Endothelial cell (in vitro differentiated cells): ENCODE measurements around the gene MMEL1. TPM values are rescaled to one million over a fixed set of nuclear protein-coding genes. Genes with fewer than 3 reads are reported as not detected.
A peak's percentile ranks its signal among the peaks of the same experiment; 100 is the strongest.

Experiments
- DNase-seq: peaks from one replicate; pipeline ENCODE4 v3.0.0; 2021; ENCODE audit warnings: low spot score
- H3K27ac Mint-ChIP-seq: one replicate; pipeline ENCODE4 v1.8.0; 2021; ENCODE audit warnings: mixed read lengths, inconsistent platforms; ENCODE audit not compliant: unreplicated experiment
- H3K27me3 Mint-ChIP-seq: one replicate; pipeline ENCODE4 v1.8.0; 2021; ENCODE audit warnings: mild to moderate bottlenecking, moderate library complexity, mixed read lengths, inconsistent platforms; ENCODE audit not compliant: unreplicated experiment
- H3K36me3 Mint-ChIP-seq: one replicate; pipeline ENCODE4 v1.8.0; 2021; ENCODE audit warnings: mild to moderate bottlenecking, low read depth, mixed read lengths, inconsistent platforms; ENCODE audit not compliant: unreplicated experiment
- H3K4me1 Mint-ChIP-seq: one replicate; pipeline ENCODE4 v1.8.0; 2021; ENCODE audit warnings: mild to moderate bottlenecking, mixed read lengths, inconsistent platforms; ENCODE audit not compliant: unreplicated experiment
- H3K4me3 Mint-ChIP-seq: one replicate; pipeline ENCODE4 v1.8.0; 2021; ENCODE audit warnings: mild to moderate bottlenecking, mixed read lengths, inconsistent platforms; ENCODE audit not compliant: unreplicated experiment
- H3K9me3 Mint-ChIP-seq: one replicate; pipeline ENCODE4 v1.8.0; 2021; ENCODE audit warnings: mixed read lengths, inconsistent platforms; ENCODE audit not compliant: unreplicated experiment
- CTCF ChIP-seq: fragments of 200-600 bp; sonication (generic); IDR thresholded peaks from one replicate; pipeline ENCODE4 v1.5.0; 2021; ENCODE audit warnings: antibody characterized with exemption; ENCODE audit not compliant: unreplicated experiment
- total RNA-seq: library from RNA; stranded (reverse); fragmentation: NEBNext Ultra II Directional; extraction: Animal tissue kit (Norgen Biotek cat#: 25700); gene quantifications from one replicate; pipeline ENCODE4 v1.2.1, GENCODE V29; 2021; ENCODE audit not compliant: unreplicated experiment

MMEL1 gene
- total RNA-seq, 1 donor from 2014 or later = not detected

- no peak for DNase-seq
- peaks cover 22% of the 10 kb centered on the region for H3K27me3 Mint-ChIP-seq
Measured at GRCh38 chr1:2631136-2632050, 1.4 kb downstream of the MMEL1 start.

GRCh38 chr1:2630498-2631135, 2.2 kb downstream of the MMEL1 start:
- peak overlapping the region; percentile 87 for H3K4me3 Mint-ChIP-seq
- no peaks in the 10 kb centered on the region for H3K9me3 Mint-ChIP-seq
- TF ChIP-seq CTCF = no peak
- H3K27ac Mint-ChIP-seq = peak overlapping the region; percentile 36
- H3K36me3 Mint-ChIP-seq = peaks cover 7% of the 10 kb centered on the region
- no peak for DNase-seq
- H3K27me3 Mint-ChIP-seq = peaks cover 22% of the 10 kb centered on the region
- peaks cover 3% of the 10 kb centered on the region for H3K4me1 Mint-ChIP-seq

More at GRCh38 chr1:2631136-2632050, 1.4 kb downstream of the MMEL1 start:
- Mint-ChIP-seq H3K4me3 (peak overlapping the region; percentile 14), H3K36me3 (peaks cover 7% of the 10 kb centered on the region), H3K4me1 (peaks cover 3% of the 10 kb centered on the region), H3K27ac (peak overlapping the region; percentile 37), H3K9me3 (peaks cover 4% of the 10 kb centered on the region)
- no peak for TF ChIP-seq CTCF

GRCh38 chr1:2629627-2630497, 3.0 kb downstream of the MMEL1 start:
- Mint-ChIP-seq H3K4me1 (peaks cover 3% of the 10 kb centered on the region), H3K9me3 (no peaks in the 10 kb centered on the region), H3K27ac (no peak overlapping the region), H3K36me3 (peaks cover 7% of the 10 kb centered on the region), H3K27me3 (peaks cover 22% of the 10 kb centered on the region), H3K4me3 (peak overlapping the region; percentile 87)
- DNase-seq = no peak
- no peak for TF ChIP-seq CTCF

- Mint-ChIP-seq H3K4me3 (no peak overlapping the region), H3K9me3 (no peaks in the 10 kb centered on the region), H3K36me3 (peaks cover 7% of the 10 kb centered on the region), H3K4me1 (peaks cover 3% of the 10 kb centered on the region), H3K27ac (no peak overlapping the region), H3K27me3 (peaks cover 22% of the 10 kb centered on the region)
- no peak for DNase-seq
- no peak for TF ChIP-seq CTCF
Measured at GRCh38 chr1:2628933-2629626, 3.7 kb downstream of the MMEL1 start.
